GM18520 (cell line): ENCODE results near the gene CCDC38.

ENCODE experiments used
- ATAC-seq: cut with Tn5 transposase; IDR thresholded peaks from one replicate; pipeline ENCODE4 v1.9.1; 2021; ENCODE audit not compliant: unreplicated experiment

The CCDC38 gene

DNA sequence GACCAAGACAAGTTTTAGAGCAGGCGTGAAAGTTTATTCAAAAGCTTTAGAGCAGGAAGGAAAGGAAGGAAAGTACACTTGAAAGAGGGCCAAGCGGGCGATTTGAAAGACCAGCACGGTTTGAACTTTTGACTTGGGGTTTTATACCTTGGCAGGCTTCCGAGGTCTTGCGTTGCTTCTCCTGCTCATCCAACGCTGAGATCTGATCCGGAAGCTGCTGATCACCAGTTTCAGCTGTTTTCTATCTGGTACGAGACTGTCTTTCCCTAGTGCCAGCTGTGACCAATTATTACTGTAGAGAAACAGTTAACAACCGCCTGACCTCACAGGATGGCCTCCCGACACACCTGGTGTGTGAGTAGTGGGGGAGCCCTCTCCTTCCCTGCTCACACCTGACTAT, 104.3 kb downstream of the CCDC38 start:
- ATAC-seq, result no peak

GRCh38 chr12:95837240-95838038, 105.0 kb downstream of the CCDC38 start:
- no peak for ATAC-seq

- ATAC-seq, result no peak
Observed at GRCh38 chr12:95836630-95837239, 105.7 kb downstream of the CCDC38 start.

DNA sequence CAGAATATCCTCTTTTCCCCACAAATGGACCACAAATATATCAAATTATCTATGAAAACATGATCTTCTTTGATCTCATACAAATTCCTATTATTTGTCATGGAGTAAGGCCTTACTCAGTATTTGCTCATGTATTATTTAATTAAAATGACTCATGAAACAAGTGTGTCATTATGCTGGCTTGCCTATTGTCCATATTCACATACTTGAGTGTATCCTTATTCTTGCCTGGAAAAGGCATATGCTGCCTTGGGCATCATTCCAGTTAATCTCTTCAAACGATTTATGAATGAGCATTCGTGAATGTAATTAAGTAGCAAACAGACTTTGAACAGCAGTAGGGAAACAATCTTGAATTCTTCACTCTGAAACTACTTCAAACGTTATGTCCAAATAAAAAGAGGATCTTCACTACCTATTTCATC, 106.2 kb downstream of the CCDC38 start:
- no peak for ATAC-seq

DNA sequence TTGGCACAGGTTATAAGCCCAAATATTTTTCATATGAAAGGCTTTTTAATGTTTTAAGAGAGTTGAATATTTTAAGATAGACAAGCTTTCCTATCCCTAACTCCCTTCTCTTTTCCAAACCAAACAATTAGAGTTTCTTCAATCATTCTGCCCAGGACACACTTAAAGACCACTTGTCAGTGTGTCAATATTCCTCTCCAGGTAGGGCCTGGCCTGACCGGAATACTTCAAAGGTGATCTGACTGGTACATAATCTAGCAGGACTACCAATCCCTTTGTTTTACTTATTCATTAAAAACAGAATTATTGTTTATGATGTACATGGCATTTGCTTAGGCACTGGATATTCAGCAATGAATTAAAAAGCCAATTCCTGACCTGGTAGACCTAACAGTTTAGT, 107.8 kb downstream of the CCDC38 start:
- ATAC-seq, result no peak

GRCh38 chr12:95830335-95831089, 111.9 kb downstream of the CCDC38 start:
- ATAC-seq, result no peak

DNA sequence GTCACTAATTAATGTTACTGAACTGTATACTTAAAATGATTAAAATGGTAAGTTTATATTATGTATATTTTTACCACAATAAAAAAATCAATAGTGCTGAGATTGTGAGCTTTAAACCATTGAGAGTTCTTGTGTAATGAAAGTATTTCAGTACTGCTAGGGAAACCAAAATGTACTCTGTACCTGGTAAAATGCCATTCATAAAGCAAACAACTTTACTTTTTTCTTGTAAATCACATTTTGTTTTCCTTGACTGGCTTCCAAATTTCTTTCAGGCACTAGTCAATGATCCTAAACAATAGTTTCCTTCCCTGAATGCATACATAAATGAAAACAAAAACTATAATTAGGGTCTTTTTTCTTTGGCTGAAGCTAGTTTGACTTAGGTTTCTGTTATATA, 113.0 kb downstream of the CCDC38 start:
- no peak for ATAC-seq

GRCh38 chr12:95820096-95820703, 122.2 kb downstream of the CCDC38 start:
- ATAC-seq, result no peak
